Panc1 (cell line): ENCODE data around the gene NIT2. TPM values are rescaled to one million over a fixed set of nuclear protein-coding genes. Genes with fewer than 3 reads are reported as not detected.

Experiments used
- ATAC-seq: fragments of 200-7000 bp; cut with Tn5 transposase; 2 replicates; pipeline ENCODE4 v1.9.1; 2020; ENCODE audit warnings: mild to moderate bottlenecking, moderate library complexity
- BruUV-seq: library from RNA; stranded (reverse); fragments of 400-500 nt; replicated peaks from 2 replicates; lab custom pipeline; 2021; lab: Mats Ljungman, UMichigan
- CTCF ChIA-PET: fragments of 300-600 bp; sonication (Branson Sonifier 250); formaldehyde crosslinking; loops from one replicate; lab custom pipeline; 2022; ENCODE audit warnings: antibody characterized with exemption; lab: Charles Lee
- POLR2A ChIA-PET: fragments of 300-600 bp; sonication (Branson Sonifier 250); formaldehyde crosslinking; loops from one replicate; lab custom pipeline; 2022; ENCODE audit warnings: antibody characterized with exemption; lab: Charles Lee
- DNase-seq: peaks from one replicate; pipeline ENCODE4 v3.0.0-alpha.2; 2010; ENCODE audit warnings: low read depth, low spot score
- H3K27ac ChIP-seq: 2 replicates; pipeline ENCODE4 v1.5.1; 2011; ENCODE audit warnings: mild to moderate bottlenecking, low read length, inconsistent platforms
- H3K27me3 ChIP-seq: fragments of 200-500 bp; sonication (Bioruptor generic); 2 replicates; pipeline ENCODE4 v1.6.0; 2014; ENCODE audit warnings: low read length, inconsistent platforms; ENCODE audit not compliant: control insufficient read depth, insufficient read depth
- H3K36me3 ChIP-seq: fragments of 200-500 bp; sonication (Bioruptor generic); 2 replicates; pipeline ENCODE4 v1.5.1; 2014; ENCODE audit warnings: inconsistent platforms, mild to moderate bottlenecking, low read length, moderate library complexity; ENCODE audit not compliant: control insufficient read depth, insufficient read depth
- H3K4me1 ChIP-seq: 2 replicates; pipeline ENCODE4 v1.5.1; 2011; ENCODE audit warnings: inconsistent platforms, mild to moderate bottlenecking, low read length, moderate library complexity; ENCODE audit not compliant: control insufficient read depth, insufficient read depth
- H3K4me3 ChIP-seq, 2 experiments: 2 replicates each; pipeline ENCODE4 v1.5.1; 2011 to 2012; ENCODE audit warnings: low read depth in 2 of 2, low read length in 2 of 2, mild to moderate bottlenecking in 2 of 2, inconsistent platforms in 1 of 2, moderate library complexity in 1 of 2
- H3K9me3 ChIP-seq: fragments of 200-500 bp; sonication (Bioruptor generic); 2 replicates; pipeline ENCODE4 v1.5.1; 2014; ENCODE audit warnings: low read depth, mild to moderate bottlenecking, inconsistent platforms, low read length, moderate library complexity; ENCODE audit not compliant: control insufficient read depth, insufficient read depth
- CTCF ChIP-seq: fragments of 450-650 bp; IDR thresholded peaks from 2 replicates; pipeline ENCODE4 v1.5.1; 2017; ENCODE audit warnings: mild to moderate bottlenecking
- POLR2AphosphoS5 ChIP-seq: IDR thresholded peaks from 2 replicates; pipeline ENCODE4 v1.6.1; 2012; ENCODE audit warnings: mild to moderate bottlenecking, low read depth, low read length, moderate library complexity
- REST ChIP-seq, 2 experiments: IDR thresholded peaks; 2 replicates each; pipeline ENCODE4 v1.6.1; 2011 to 2012; ENCODE audit warnings: low read depth in 2 of 2, control low read depth in 1 of 2, low read length in 1 of 2, mild to moderate bottlenecking in 1 of 2, moderate library complexity in 1 of 2; ENCODE audit not compliant: insufficient read depth in 1 of 2
- SIN3A ChIP-seq: IDR thresholded peaks from 2 replicates; pipeline ENCODE4 v1.6.1; 2012; ENCODE audit warnings: low read depth, mild to moderate bottlenecking, low read length, moderate library complexity, borderline replicate concordance; ENCODE audit not compliant: insufficient read depth
- TCF7L2 ChIP-seq: IDR thresholded peaks from 2 replicates; pipeline ENCODE4 v1.6.1; 2011; ENCODE audit warnings: mild to moderate bottlenecking, low read depth, low read length, inconsistent platforms
- in situ Hi-C: cut with HindIII; loops from 2 replicates; pipeline ENCODE4 v1.10.0; 2016; ENCODE audit warnings: low sequenced_read_pairs, low pct_unique_long_range_greater_than_20kb
- intact Hi-C: fragments of 100-400 bp; cut with micrococcal nuclease; formaldehyde crosslinking; loops from one replicate; pipeline ENCODE4 v1.10.0; 2022; ENCODE audit not compliant: unreplicated experiment
- total RNA-seq: library from RNA; stranded (reverse); gene quantifications from one replicate; pipeline ENCODE4 v1.2.1, GENCODE V29; 2021; ENCODE audit not compliant: unreplicated experiment

Gene NIT2
- total RNA-seq, 1 experiment from 2014 or later, result 97.2 TPM

- peak; percentile 97 for ATAC-seq
- TF ChIP-seq POLR2AphosphoS5 (peak; percentile 99), REST (IDR thresholded peaks at IDR 0.05; ENCODE audit: insufficient read depth in 1 of 2, low read depth in 2 of 2, low read length in 1 of 2) (no peak), TCF7L2 (peak; percentile 52; the same call in 1 of the 2 replicates), SIN3A (peak; percentile 93), CTCF (no peak)
- Histone ChIP-seq H3K27ac (peak within 1 kb of the TSS; percentile 98), H3K27me3 (no peaks in the 10 kb centered on the region), H3K4me3 (peak within 1 kb of the TSS; percentile 74 to 87), H3K4me1 (peaks cover 10% of the 10 kb centered on the region; the same call in 1 of the 2 replicates), H3K9me3 (no peaks in the 10 kb centered on the region), H3K36me3 (no peaks in the 10 kb centered on the region; the same call in 1 of the 2 replicates)
- no TSS peak for BruUV-seq
- DNase-seq, result peak; percentile 94
- CTCF ChIA-PET, result no interaction called here
- intact Hi-C loops (loop anchor here (10.0 kb wide), 1 partner anchor 194 kb away; no protein-coding TSS in a partner anchor), in situ Hi-C loops (no loop called here)
- POLR2A ChIA-PET, result interaction anchor here (0.6 to 1.4 kb wide), 6 partner anchors 9 to 67 kb away, joined by 3 to 9 read pairs (median 4); partner anchors contain the start of gene NIT2
These were observed 66.5 kb downstream of the NIT2 start, which contains the start of the genes LNP1 and TOMM70 for GRCh38 chr3:100400780-100401673. Gene LNP1 (plus strand): TSS chr3:100401539. CDS start chr3:100429730, 28,191 bp downstream. Gene TOMM70 (minus strand): TSS chr3:100401089. CDS start chr3:100400949, 140 bp downstream.

- peak overlapping the region; percentile 74 to 87 for H3K4me3 ChIP-seq
- intact Hi-C loops, result loop anchor here (10.0 kb wide), 1 partner anchor 193 kb away; no protein-coding TSS in a partner anchor
- TSS peak; percentile 87 for BruUV-seq
- H3K4me1 ChIP-seq, result peaks cover 5% of the 10 kb centered on the region; the same call in 1 of the 2 replicates
- no peaks in the 10 kb centered on the region; the same call in 1 of the 2 replicates for H3K36me3 ChIP-seq
- TF ChIP-seq TCF7L2 (no peak), REST (IDR thresholded peaks at IDR 0.05; ENCODE audit: insufficient read depth in 1 of 2, low read depth in 2 of 2, low read length in 1 of 2) (no peak), CTCF (no peak), SIN3A (no peak), POLR2AphosphoS5 (no peak)
- no peaks in the 10 kb centered on the region for H3K27me3 ChIP-seq
- no peaks in the 10 kb centered on the region for H3K9me3 ChIP-seq
- H3K27ac ChIP-seq, result peak overlapping the region; percentile 98
- POLR2A ChIA-PET, result interaction anchor here (0.6 to 1.4 kb wide), 5 partner anchors 15 to 68 kb away, joined by 3 to 9 read pairs (median 4); partner anchors contain the start of gene NIT2
- CTCF ChIA-PET, result no interaction called here
- DNase-seq, result no peak
- ATAC-seq, result peak; percentile 28
- in situ Hi-C loops, result no loop called here
These were observed 67.1 kb downstream of the NIT2 start for GRCh38 chr3:100401674-100402041.
